CD14-positive monocyte (primary cell): ENCODE data around the gene IGBP1. TPM values are rescaled to one million over a fixed set of nuclear protein-coding genes. Genes with fewer than 3 reads are reported as not detected.
"Not testable (repeated sequence)": the region's sequence is repeated elsewhere in the genome, so short reads cannot be mapped to it uniquely, and the experiment has no call there.

Experiments used
- DNase-seq, 3 donors: peaks; one replicate each; pipeline ENCODE4 v3.0.0-alpha.2; 2011 to 2022
- H2AFZ ChIP-seq: 2 replicates; pipeline ENCODE4 v1.6.0; 2012; ENCODE audit warnings: mild to moderate bottlenecking, low read depth, low read length, inconsistent platforms; ENCODE audit not compliant: insufficient read depth, poor library complexity, severe bottlenecking
- H3K27ac ChIP-seq, 2 donors: 1 replicate in 1 of 2; 2 replicates in 1 of 2; pipeline ENCODE4 v1.5.1; 2012 to 2013; ENCODE audit warnings: low read length in 2 of 2, control low read depth in 1 of 2, inconsistent platforms in 1 of 2, low read depth in 1 of 2, mild to moderate bottlenecking in 1 of 2
- H3K27me3 ChIP-seq, 2 donors: one replicate each; pipeline versions ENCODE4 v1.6.0 to v1.6.1; 2011 to 2013; ENCODE audit warnings: low read length in 2 of 2; ENCODE audit not compliant: control insufficient read depth in 2 of 2, insufficient read depth in 2 of 2
- H3K36me3 ChIP-seq, 2 donors: replicated peaks in 1 of 2; 1 replicate in 1 of 2; 2 replicates in 1 of 2; pipeline versions ENCODE4 v1.5.1 to v1.6.1; 2012 to 2013; ENCODE audit warnings: low read length in 2 of 2, control low read depth in 1 of 2, inconsistent platforms in 1 of 2, mild to moderate bottlenecking in 1 of 2; ENCODE audit not compliant: insufficient read depth in 2 of 2, control insufficient read depth in 1 of 2
- H3K4me1 ChIP-seq, 2 donors: 1 replicate in 1 of 2; 2 replicates in 1 of 2; pipeline versions ENCODE4 v1.5.1 to v1.6.1; 2012 to 2013; ENCODE audit warnings: low read length in 2 of 2, control low read depth in 1 of 2, inconsistent platforms in 1 of 2, mild to moderate bottlenecking in 1 of 2, moderate library complexity in 1 of 2; ENCODE audit not compliant: insufficient read depth in 2 of 2, control insufficient read depth in 1 of 2
- H3K4me2 ChIP-seq: replicated peaks from 2 replicates; pipeline ENCODE3; 2012; ENCODE audit warnings: low read length, moderate library complexity, mild to moderate bottlenecking; ENCODE audit not compliant: poor library complexity, severe bottlenecking; ENCODE audit errors: extremely low read depth
- H3K4me3 ChIP-seq, 3 experiments: fragments of 200-600 bp in 1 of 3; sonication (generic) in 1 of 3; replicated peaks in 1 of 3; 1 replicate in 2 of 3; 2 replicates in 1 of 3; pipeline ENCODE4 v1.5.1; 2011 to 2013; ENCODE audit warnings: low read length in 3 of 3, mild to moderate bottlenecking in 3 of 3, control low read depth in 2 of 3, low read depth in 2 of 3, inconsistent platforms in 1 of 3, moderate library complexity in 1 of 3
- H3K79me2 ChIP-seq: 2 replicates; pipeline ENCODE4 v1.6.0; 2012; ENCODE audit warnings: mild to moderate bottlenecking, control low read depth, inconsistent platforms, low read length, moderate library complexity; ENCODE audit not compliant: insufficient read depth
- H3K9ac ChIP-seq: 2 replicates; pipeline ENCODE4 v1.6.0; 2017; ENCODE audit warnings: low read length, mild to moderate bottlenecking; ENCODE audit not compliant: insufficient read depth, poor library complexity, severe bottlenecking
- H3K9me3 ChIP-seq, 2 donors: replicated peaks in 1 of 2; 1 replicate in 1 of 2; 2 replicates in 1 of 2; pipeline versions ENCODE4 v1.5.1 to v1.6.1; 2012 to 2013; ENCODE audit warnings: low read length in 2 of 2, control low read depth in 1 of 2; ENCODE audit not compliant: control insufficient read depth in 1 of 2, insufficient read depth in 1 of 2
- H4K20me1 ChIP-seq: 2 replicates; pipeline ENCODE4 v1.6.0; 2012; ENCODE audit warnings: mild to moderate bottlenecking, low read length, control low read depth, moderate library complexity; ENCODE audit not compliant: insufficient read depth
- H3K27ac Mint-ChIP-seq, 7 donors: one replicate each; pipeline ENCODE4 v1.8.0; 2020; ENCODE audit warnings: mild to moderate bottlenecking in 7 of 7, mixed read lengths in 7 of 7, moderate library complexity in 6 of 7, inconsistent platforms in 2 of 7
- H3K27me3 Mint-ChIP-seq, 3 donors: one replicate each; pipeline ENCODE4 v1.8.0; 2021 to 2022; ENCODE audit warnings: low read depth in 3 of 3, mild to moderate bottlenecking in 3 of 3, mixed read lengths in 3 of 3, moderate library complexity in 3 of 3, inconsistent platforms in 1 of 3
- H3K36me3 Mint-ChIP-seq, 2 donors: one replicate each; pipeline ENCODE4 v1.8.0; 2020; ENCODE audit warnings: mixed read lengths in 2 of 2, inconsistent platforms in 1 of 2, mild to moderate bottlenecking in 1 of 2
- H3K4me1 Mint-ChIP-seq: one replicate; pipeline ENCODE4 v1.8.0; 2020; ENCODE audit warnings: mild to moderate bottlenecking, mixed read lengths
- H3K4me3 Mint-ChIP-seq, 2 donors: one replicate each; pipeline ENCODE4 v1.8.0; 2020; ENCODE audit warnings: mild to moderate bottlenecking in 2 of 2, mixed read lengths in 2 of 2, moderate library complexity in 1 of 2
- H3K9me3 Mint-ChIP-seq, 7 donors: one replicate each; pipeline ENCODE4 v1.8.0; 2020 to 2022; ENCODE audit warnings: mixed read lengths in 7 of 7, mild to moderate bottlenecking in 6 of 7, moderate library complexity in 6 of 7, inconsistent platforms in 2 of 7
- WGBS: methylation state at CpG from one replicate; pipeline ENCODE4 v1.1.5; 2013; ENCODE audit warnings: missing lambda C conversion rate; ENCODE audit not compliant: insufficient coverage; 5-methylcytosine and 5-hydroxymethylcytosine counted together
- intact Hi-C, 2 donors: fragments of 100-400 bp; cut with micrococcal nuclease; formaldehyde crosslinking; loops; one replicate each; pipeline versions ENCODE4 v1.15.0 to v1.15.1; 2023
- polyA plus RNA-seq, 3 donors: library from polyadenylated mRNA; depleted of rRNA in 1 of 3; unstranded in 2 of 3; stranded (reverse) in 1 of 3; fragments of 300-500 nt in 2 of 3; fragments of >200 nt in 1 of 3; fragmentation: Illumina TruSeq in 2 of 3; gene quantifications; 1 replicate in 2 of 3; 2 replicates in 1 of 3; pipeline ENCODE4 v1.2.3, GENCODE V29; 2012 to 2021
- TF ChIP-seq, protein P1 (sequence below): fragments of 200-600 bp; IDR thresholded peaks from one replicate; pipeline ENCODE4 v1.8.0; 2022; ENCODE audit warnings: antibody characterized with exemption, mild to moderate bottlenecking

The IGBP1 gene
- polyA plus RNA-seq, 3 donors = 55.7 to 60.4 (median 56.8) TPM

DNA sequence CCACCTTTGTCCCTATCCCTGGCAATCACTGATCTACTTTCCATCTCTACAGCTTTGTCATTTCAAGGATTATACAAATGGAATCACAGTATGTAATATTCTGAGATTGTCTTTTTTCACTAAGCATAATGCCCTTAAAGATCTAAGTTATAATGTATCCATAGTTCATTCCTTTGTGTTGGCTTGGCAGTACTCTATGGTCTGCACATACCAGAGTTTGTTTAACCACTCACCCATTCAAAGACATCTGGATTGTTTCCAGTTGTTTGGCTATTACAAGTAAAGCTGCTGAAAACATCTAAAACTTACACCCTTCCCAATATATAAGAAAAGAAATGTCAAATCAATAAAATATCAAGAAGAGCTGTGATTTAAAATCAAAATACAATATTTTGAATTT lies 75.2 kb downstream of the IGBP1 start:
- H3K27ac Mint-ChIP-seq = no peak overlapping the region
- Histone ChIP-seq H3K27ac (no peak overlapping the region), H3K27me3 (no peaks in the 10 kb centered on the region), H3K79me2 (no peaks in the 10 kb centered on the region), H3K4me2 (no peak overlapping the region), H3K9ac (no peak overlapping the region), H3K4me1 (no peaks in the 10 kb centered on the region), H4K20me1 (no peaks in the 10 kb centered on the region), H3K4me3 (no peak overlapping the region), H3K9me3 (no peaks in the 10 kb centered on the region), H2AFZ (no peak overlapping the region), H3K36me3 (no peaks in the 10 kb centered on the region)
- H3K4me3 Mint-ChIP-seq = no peak overlapping the region
- intact Hi-C loops = no loop called here
- no peaks in the 10 kb centered on the region for H3K4me1 Mint-ChIP-seq
- DNase-seq = no peak
- peaks cover 0 to 7% (median 5%) of the 10 kb centered on the region in 3 donors for H3K27me3 Mint-ChIP-seq
- TF ChIP-seq, protein P1, sequence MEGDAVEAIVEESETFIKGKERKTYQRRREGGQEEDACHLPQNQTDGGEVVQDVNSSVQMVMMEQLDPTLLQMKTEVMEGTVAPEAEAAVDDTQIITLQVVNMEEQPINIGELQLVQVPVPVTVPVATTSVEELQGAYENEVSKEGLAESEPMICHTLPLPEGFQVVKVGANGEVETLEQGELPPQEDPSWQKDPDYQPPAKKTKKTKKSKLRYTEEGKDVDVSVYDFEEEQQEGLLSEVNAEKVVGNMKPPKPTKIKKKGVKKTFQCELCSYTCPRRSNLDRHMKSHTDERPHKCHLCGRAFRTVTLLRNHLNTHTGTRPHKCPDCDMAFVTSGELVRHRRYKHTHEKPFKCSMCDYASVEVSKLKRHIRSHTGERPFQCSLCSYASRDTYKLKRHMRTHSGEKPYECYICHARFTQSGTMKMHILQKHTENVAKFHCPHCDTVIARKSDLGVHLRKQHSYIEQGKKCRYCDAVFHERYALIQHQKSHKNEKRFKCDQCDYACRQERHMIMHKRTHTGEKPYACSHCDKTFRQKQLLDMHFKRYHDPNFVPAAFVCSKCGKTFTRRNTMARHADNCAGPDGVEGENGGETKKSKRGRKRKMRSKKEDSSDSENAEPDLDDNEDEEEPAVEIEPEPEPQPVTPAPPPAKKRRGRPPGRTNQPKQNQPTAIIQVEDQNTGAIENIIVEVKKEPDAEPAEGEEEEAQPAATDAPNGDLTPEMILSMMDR = no peak
- no peaks in the 10 kb centered on the region for H3K36me3 Mint-ChIP-seq
- peaks cover 0 to 6% (median 2%) of the 10 kb centered on the region in 7 donors for H3K9me3 Mint-ChIP-seq

DNA sequence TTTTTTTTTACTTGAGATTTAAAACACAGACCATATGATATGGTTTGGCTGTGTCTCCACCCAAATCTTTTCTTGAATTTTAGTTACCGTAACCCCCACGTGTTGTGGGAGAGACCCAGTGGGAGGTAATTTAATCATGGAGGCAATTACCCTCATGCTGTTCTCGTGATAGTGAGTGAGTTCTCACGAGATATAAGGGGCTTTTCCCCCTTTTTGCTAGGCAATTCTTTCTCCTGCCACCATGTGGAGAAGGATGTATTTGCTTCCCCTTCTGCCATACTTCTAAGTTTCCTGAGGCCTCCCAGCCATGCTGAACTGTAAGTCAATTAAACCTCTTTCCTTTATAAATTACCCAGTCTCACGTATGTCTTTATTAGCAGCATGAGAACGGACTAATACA lies 76.3 kb downstream of the IGBP1 start:
- H3K4me3 Mint-ChIP-seq, H3K27me3 ChIP-seq, DNase-seq, H3K27ac Mint-ChIP-seq, intact Hi-C loops, H3K36me3 ChIP-seq, H3K4me2 ChIP-seq, H2AFZ ChIP-seq, H3K27ac ChIP-seq, H3K9me3 Mint-ChIP-seq, H3K4me1 Mint-ChIP-seq, H3K4me1 ChIP-seq, H3K9ac ChIP-seq, H4K20me1 ChIP-seq, H3K27me3 Mint-ChIP-seq, H3K9me3 ChIP-seq, H3K36me3 Mint-ChIP-seq, H3K79me2 ChIP-seq, H3K4me3 ChIP-seq: not testable (repeated sequence)
- no CpG with 5 or more reads among the region's 6 CpGs for WGBS

Other genes starting within 250 kb of the IGBP1 start
- not detected for gene AWAT2, start 83.5 kb upstream of the IGBP1 start, polyA plus RNA-seq
- gene OTUD6A, start 71.0 kb upstream of the IGBP1 start, polyA plus RNA-seq = not detected
- not detected for gene DGAT2L6, start 44.0 kb downstream of the IGBP1 start, polyA plus RNA-seq
- gene AWAT1, start 101.2 kb downstream of the IGBP1 start, polyA plus RNA-seq = not detected
- gene P2RY4, start 126.8 kb downstream of the IGBP1 start, polyA plus RNA-seq = under 1 TPM in 1 of 3 donors, not detected in 2; 0.36 TPM
- not detected for gene ARR3, start 134.9 kb downstream of the IGBP1 start, polyA plus RNA-seq
- not detected for gene RAB41, start 148.7 kb downstream of the IGBP1 start, polyA plus RNA-seq
- 10 to 100 TPM; 16.9 to 18.9 (median 17.4) TPM for gene PDZD11, start 156.5 kb downstream of the IGBP1 start, polyA plus RNA-seq
- gene KIF4A, start 156.7 kb downstream of the IGBP1 start, polyA plus RNA-seq = under 1 TPM in 1 of 3 donors, not detected in 2; 0.03 TPM